ENCODE results near the gene FOSL1.
"Not testable (repeated sequence)": the region's sequence is repeated elsewhere in the genome, so short reads cannot be mapped to it uniquely, and the experiment has no call there.

FOSL1 gene

DNA sequence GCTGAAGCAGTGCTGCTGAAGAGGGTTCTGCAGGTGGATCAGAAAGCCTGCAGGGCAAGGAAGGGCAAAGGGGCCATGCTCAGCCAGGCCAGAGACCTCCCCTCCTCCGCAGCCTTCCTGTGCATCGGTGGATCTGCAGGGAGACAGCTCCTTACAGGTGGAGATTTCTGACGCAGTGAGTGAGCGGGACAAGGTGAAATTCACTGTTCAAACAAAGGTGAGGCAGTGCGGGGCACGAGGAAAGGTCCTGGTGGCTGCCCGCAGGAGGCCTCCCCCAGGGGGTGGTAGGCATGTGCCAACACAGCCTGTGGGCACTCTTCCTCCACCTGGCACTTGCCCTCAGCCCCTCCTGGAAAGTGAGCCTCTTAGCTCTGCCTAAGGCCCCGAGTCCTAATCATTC lies 50.8 kb downstream of the FOSL1 start:
- POLR2A ChIA-PET, result interaction anchor here (1.3 to 4.3 kb wide), 4 partner anchors 10 to 130 kb away, joined by 5 to 42 read pairs (median 5); partner anchors contain the start of genes CFL1, MUS81 and SNX32
- CTCF ChIA-PET, result interaction anchor here (1.6 to 5.3 kb wide), 2 partner anchors 11 to 31 kb away, joined by 3 to 41 read pairs; partner anchors contain the start of gene MUS81
- no peak for DNase-seq (ENCODE audit: low read depth, low spot score)

DNA sequence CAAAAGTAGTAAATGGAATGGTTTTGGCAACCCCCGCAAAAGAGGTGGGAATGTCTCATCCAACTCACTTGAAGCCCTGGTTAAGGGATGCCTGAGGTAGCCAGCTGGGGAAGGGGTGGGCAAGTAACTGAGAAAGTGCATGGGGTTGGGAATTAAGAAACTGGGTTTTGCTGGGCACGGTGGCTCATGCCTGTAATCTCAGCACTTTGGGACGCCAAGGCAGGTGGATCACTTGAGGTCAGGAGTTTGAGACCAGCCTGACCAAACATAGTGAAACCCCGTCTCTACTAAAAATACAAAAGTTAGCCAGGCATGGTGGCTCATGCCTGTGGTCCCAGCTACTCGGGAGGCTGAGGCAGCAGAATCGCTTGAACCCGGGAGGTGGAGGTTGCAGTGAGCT lies 51.5 kb downstream of the FOSL1 start:
- DNase-seq (ENCODE audit: low read depth, low spot score); H3K4me3 ChIP-seq (ENCODE audit: low read depth, low read length): not testable (repeated sequence)
- POLR2A ChIA-PET, result interaction anchor here (0.6 to 4.3 kb wide), 5 partner anchors 10 to 758 kb away, joined by 3 to 42 read pairs (median 3); partner anchors contain the start of genes CFL1, MUS81 and SNX32
- CTCF ChIA-PET, result interaction anchor here (0.9 to 5.3 kb wide), 3 partner anchors 11 to 36 kb away, joined by 4 to 41 read pairs (median 5); partner anchors contain the start of gene MUS81

More for the DNA sequence above, 50.8 kb downstream of the FOSL1 start:
- H3K4me3 ChIP-seq (ENCODE audit: low read depth, low read length), result no peak overlapping the region
- TF ChIP-seq, protein P1, sequence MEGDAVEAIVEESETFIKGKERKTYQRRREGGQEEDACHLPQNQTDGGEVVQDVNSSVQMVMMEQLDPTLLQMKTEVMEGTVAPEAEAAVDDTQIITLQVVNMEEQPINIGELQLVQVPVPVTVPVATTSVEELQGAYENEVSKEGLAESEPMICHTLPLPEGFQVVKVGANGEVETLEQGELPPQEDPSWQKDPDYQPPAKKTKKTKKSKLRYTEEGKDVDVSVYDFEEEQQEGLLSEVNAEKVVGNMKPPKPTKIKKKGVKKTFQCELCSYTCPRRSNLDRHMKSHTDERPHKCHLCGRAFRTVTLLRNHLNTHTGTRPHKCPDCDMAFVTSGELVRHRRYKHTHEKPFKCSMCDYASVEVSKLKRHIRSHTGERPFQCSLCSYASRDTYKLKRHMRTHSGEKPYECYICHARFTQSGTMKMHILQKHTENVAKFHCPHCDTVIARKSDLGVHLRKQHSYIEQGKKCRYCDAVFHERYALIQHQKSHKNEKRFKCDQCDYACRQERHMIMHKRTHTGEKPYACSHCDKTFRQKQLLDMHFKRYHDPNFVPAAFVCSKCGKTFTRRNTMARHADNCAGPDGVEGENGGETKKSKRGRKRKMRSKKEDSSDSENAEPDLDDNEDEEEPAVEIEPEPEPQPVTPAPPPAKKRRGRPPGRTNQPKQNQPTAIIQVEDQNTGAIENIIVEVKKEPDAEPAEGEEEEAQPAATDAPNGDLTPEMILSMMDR (IDR thresholded peaks at IDR 0.05; ENCODE audit: insufficient read depth, low read length, missing control alignments), result no peak

DNA sequence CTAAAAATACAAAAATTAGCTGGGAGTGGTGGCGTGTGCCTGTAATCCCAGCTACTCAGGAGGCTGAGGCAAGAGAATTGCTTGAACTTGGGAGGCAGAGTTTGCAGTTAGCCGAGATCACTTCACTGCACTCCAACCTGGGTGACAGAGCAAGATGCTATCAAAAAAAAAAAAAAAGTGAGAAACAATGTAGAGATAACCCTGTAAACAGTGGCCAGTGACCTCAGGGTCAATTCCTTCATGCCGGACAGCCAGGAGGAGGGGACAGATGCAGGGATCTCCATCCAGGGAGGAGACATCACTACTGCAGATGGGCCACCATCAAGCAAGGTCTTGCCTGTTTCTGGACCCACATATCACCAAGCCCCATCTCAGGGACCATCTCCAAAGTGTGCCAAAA lies 52.4 kb downstream of the FOSL1 start:
- ChIA-PET CTCF (interaction anchor here (0.9 to 5.3 kb wide), 5 partner anchors 9 to 30 kb away, joined by 3 to 41 read pairs (median 5); partner anchors contain the start of gene MUS81), POLR2A (interaction anchor here (0.6 to 4.3 kb wide), 4 partner anchors 11 to 14 kb away, joined by 3 to 42 read pairs (median 4); partner anchors contain the start of genes CFL1, MUS81 and SNX32)
- no peak overlapping the region for H3K4me3 ChIP-seq (ENCODE audit: low read depth, low read length)
- TF ChIP-seq, protein P1 (IDR thresholded peaks at IDR 0.05; ENCODE audit: insufficient read depth, low read length, missing control alignments), result no peak
- no peak for DNase-seq (ENCODE audit: low read depth, low spot score)

DNA sequence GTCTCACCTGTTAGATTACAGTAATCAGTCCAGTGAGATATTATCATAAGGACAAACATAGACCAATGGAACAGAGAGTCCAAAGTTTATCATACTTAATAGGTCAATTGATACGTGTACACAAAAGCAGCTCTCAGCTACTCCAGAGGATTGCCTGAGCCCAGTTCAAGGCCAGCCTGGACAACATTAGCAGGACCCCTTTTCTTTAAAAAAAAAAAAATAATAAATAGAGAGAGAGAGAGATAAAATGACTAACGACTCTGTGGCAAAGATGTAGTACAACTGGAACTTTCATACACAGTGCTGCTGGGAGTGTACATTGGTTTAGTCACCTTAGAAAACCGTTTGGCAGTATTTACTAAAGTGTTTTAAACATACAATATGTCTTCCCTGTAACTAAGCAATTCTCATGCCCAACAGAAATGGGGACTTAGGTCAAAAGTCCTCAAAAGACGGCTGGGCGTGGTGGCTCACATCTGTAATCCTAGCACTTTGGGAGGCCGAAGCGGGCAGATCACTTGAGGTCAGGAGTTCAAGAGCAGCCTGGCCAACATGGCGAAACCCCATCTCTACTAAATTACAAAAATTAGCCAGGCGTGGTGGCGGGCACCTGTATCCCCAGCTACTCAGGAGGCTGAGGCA lies 55.8 kb downstream of the FOSL1 start:
- no peak for DNase-seq (ENCODE audit: low read depth, low spot score)
- H3K4me3 ChIP-seq (ENCODE audit: low read depth, low read length), result no peak overlapping the region
- POLR2A ChIA-PET, result no interaction called here
- CTCF ChIA-PET, result interaction anchor here (1.3 to 2.4 kb wide), 4 partner anchors 16 to 139 kb away, joined by 3 to 6 read pairs (median 4); partner anchors contain the start of gene MUS81
- TF ChIP-seq, protein P1 (IDR thresholded peaks at IDR 0.05; ENCODE audit: insufficient read depth, low read length, missing control alignments), result no peak

DNA sequence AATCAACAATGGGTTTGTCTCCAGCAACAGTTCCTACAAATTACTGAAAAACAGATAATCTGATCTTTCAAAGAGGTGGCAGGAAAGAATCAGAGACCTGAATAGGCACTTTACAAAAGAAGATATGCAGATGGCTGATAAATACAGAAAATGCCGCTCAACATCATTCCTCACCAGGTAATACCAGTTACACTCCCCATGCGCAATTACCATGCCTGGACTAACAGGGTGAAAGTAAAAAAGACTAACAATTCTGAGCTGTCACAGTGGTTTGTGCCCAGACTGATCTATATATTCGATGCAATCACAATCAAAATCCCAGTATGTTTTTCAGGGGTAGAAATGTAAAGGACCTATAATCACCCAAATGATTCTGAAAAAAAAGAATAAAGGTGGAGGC lies 56.4 kb downstream of the FOSL1 start:
- CTCF ChIA-PET, result interaction anchor here (1.2 to 2.4 kb wide), 5 partner anchors 16 to 138 kb away, joined by 3 to 6 read pairs (median 4); partner anchors contain the start of genes FIBP and MUS81
- no peak for DNase-seq (ENCODE audit: low read depth, low spot score)
- H3K4me3 ChIP-seq (ENCODE audit: low read depth, low read length), result no peak overlapping the region
- TF ChIP-seq, protein P1 (IDR thresholded peaks at IDR 0.05; ENCODE audit: insufficient read depth, low read length, missing control alignments), result no peak
- POLR2A ChIA-PET, result no interaction called here

GRCh38 chr11:65842144-65842543 lies 58.0 kb downstream of the FOSL1 start:
- DNase-seq (ENCODE audit: low read depth, low spot score), result no peak
- ChIA-PET POLR2A (no interaction called here), CTCF (interaction anchor here (1.5 to 2.4 kb wide), 2 partner anchors 10 to 24 kb away, joined by 5 to 7 read pairs; no protein-coding TSS in a partner anchor)
- TF ChIP-seq, protein P1 (IDR thresholded peaks at IDR 0.05; ENCODE audit: insufficient read depth, low read length, missing control alignments), result no peak
- H3K4me3 ChIP-seq (ENCODE audit: low read depth, low read length), result no peak overlapping the region
